ENCODE data around the gene WASF2.

WASF2 gene

DNA sequence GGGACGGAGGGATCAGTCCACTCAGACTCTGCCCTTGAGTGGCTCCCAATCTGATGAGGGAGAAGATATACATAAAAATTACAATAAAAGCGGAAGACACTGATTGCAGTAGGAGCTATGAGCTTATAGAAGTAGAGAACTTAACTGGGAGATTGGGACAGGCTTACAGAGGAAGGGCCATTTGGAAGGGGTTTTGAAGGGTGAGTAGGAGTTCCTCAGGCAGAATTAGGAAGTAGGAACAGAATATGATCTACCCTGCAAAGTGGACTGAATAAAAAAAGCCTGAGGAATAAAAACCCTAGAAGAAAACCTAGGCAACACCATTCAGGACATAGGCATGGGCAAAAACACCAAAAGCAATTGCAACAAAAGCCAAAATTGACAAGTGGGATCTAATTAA is 9.2 kb upstream of the WASF2 start:
- H3K4me3 ChIP-seq (ENCODE audit: low read depth in 1 of 2, low read length in 2 of 2): no peak overlapping the region
- no peaks in the 10 kb centered on the region for H4K20me1 ChIP-seq (ENCODE audit: insufficient read depth, low read length)
- H2AFZ ChIP-seq (ENCODE audit: low read depth, low read length): no peak overlapping the region
- TF ChIP-seq EZH2 (IDR thresholded peaks at IDR 0.05; ENCODE audit: borderline replicate concordance, low read depth, low read length, severe bottlenecking): no peak
- TF ChIP-seq, protein P1, sequence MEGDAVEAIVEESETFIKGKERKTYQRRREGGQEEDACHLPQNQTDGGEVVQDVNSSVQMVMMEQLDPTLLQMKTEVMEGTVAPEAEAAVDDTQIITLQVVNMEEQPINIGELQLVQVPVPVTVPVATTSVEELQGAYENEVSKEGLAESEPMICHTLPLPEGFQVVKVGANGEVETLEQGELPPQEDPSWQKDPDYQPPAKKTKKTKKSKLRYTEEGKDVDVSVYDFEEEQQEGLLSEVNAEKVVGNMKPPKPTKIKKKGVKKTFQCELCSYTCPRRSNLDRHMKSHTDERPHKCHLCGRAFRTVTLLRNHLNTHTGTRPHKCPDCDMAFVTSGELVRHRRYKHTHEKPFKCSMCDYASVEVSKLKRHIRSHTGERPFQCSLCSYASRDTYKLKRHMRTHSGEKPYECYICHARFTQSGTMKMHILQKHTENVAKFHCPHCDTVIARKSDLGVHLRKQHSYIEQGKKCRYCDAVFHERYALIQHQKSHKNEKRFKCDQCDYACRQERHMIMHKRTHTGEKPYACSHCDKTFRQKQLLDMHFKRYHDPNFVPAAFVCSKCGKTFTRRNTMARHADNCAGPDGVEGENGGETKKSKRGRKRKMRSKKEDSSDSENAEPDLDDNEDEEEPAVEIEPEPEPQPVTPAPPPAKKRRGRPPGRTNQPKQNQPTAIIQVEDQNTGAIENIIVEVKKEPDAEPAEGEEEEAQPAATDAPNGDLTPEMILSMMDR (IDR thresholded peaks at IDR 0.05; ENCODE audit: borderline replicate concordance, extremely low read depth, low read length, poor library complexity, severe bottlenecking): no peak
- no peaks in the 10 kb centered on the region for H3K27me3 ChIP-seq (ENCODE audit: insufficient read depth, low read length, poor library complexity)
- DNase-seq (no peak), ATAC-seq (ENCODE audit: insufficient read depth, low read depth) (no peak)
- H3K9ac ChIP-seq (ENCODE audit: low read depth, low read length): no peak overlapping the region
- no peaks in the 10 kb centered on the region for H3K36me3 ChIP-seq (ENCODE audit: insufficient read depth, low read length)
- H3K4me2 ChIP-seq (ENCODE audit: insufficient read depth, low read length): no peak overlapping the region
- no peaks in the 10 kb centered on the region for H3K79me2 ChIP-seq (ENCODE audit: insufficient read depth, low read length)
- no peaks in the 10 kb centered on the region for H3K4me1 ChIP-seq (ENCODE audit: insufficient read depth, low read length)
- no peaks in the 10 kb centered on the region for H3K9me3 ChIP-seq (ENCODE audit: insufficient read depth, low read length, severe bottlenecking)
- no peak overlapping the region for H3K27ac ChIP-seq (ENCODE audit: low read length)

DNA sequence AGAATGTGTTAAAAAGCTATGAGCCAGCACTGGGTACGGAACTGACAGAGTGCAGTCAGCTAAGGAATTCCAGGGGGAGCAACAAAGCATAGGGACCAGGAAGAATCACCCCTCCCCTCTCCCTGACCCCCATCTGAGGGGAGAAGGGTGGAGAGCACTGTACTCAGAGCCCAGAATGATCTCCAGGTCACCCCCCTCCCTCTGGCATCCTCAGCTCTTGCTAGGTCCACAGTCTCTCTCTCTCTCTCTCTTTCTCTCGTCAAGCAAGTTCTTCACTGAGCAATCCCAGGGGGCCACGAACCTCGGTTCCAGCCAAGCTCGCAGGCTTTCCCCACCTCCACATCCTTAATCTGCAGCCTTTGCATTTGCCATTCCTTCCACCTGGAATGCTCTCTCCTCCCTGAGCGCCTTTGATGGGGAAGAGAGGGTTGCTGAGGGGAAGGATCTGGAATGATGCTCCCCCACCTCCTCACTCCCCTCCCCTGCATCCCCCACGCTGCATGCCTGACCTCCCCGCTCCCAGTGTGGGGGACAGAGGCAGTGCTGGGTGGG is 6.7 kb upstream of the WASF2 start:
- Histone ChIP-seq H3K79me2 (ENCODE audit: insufficient read depth, low read length) (no peaks in the 10 kb centered on the region), H3K4me3 (ENCODE audit: low read depth in 1 of 2, low read length in 2 of 2) (no peak overlapping the region), H3K27me3 (ENCODE audit: insufficient read depth, low read length, poor library complexity) (no peaks in the 10 kb centered on the region), H4K20me1 (ENCODE audit: insufficient read depth, low read length) (no peaks in the 10 kb centered on the region), H3K36me3 (ENCODE audit: insufficient read depth, low read length) (no peaks in the 10 kb centered on the region), H3K27ac (ENCODE audit: low read length) (no peak overlapping the region), H3K4me1 (ENCODE audit: insufficient read depth, low read length) (no peaks in the 10 kb centered on the region), H3K9me3 (ENCODE audit: insufficient read depth, low read length, severe bottlenecking) (no peaks in the 10 kb centered on the region), H3K9ac (ENCODE audit: low read depth, low read length) (no peak overlapping the region), H3K4me2 (ENCODE audit: insufficient read depth, low read length) (no peak overlapping the region), H2AFZ (ENCODE audit: low read depth, low read length) (no peak overlapping the region)
- ATAC-seq (ENCODE audit: insufficient read depth, low read depth) (no peak), DNase-seq (no peak)
- TF ChIP-seq, protein P1 (IDR thresholded peaks at IDR 0.05; ENCODE audit: borderline replicate concordance, extremely low read depth, low read length, poor library complexity, severe bottlenecking): no peak
- no peak for TF ChIP-seq EZH2 (IDR thresholded peaks at IDR 0.05; ENCODE audit: borderline replicate concordance, low read depth, low read length, severe bottlenecking)

DNA sequence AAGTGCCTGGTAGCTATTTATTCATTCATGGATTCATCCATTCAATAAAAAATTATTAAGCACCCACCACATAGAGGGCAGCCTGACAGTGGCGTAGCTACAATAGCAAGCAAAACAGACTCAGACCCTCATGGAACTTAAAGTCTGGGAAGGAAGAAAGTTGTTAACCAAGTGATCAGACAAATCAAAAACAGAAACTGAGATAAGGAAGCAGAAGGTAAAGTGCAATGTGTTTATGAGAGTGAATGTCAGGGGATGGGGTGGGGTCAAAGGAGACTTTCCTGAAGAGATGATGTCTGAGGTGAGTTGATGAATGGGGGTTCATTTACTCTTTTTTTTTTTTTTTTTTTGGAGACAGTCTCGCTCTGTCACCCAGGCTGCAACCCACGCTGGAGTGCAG is 2.8 kb upstream of the WASF2 start:
- TF ChIP-seq EZH2 (IDR thresholded peaks at IDR 0.05; ENCODE audit: borderline replicate concordance, low read depth, low read length, severe bottlenecking): no peak
- TF ChIP-seq, protein P1 (IDR thresholded peaks at IDR 0.05; ENCODE audit: borderline replicate concordance, extremely low read depth, low read length, poor library complexity, severe bottlenecking): no peak
- H3K4me3 ChIP-seq (ENCODE audit: low read depth in 1 of 2, low read length in 2 of 2): no peak overlapping the region
- peaks cover 8% of the 10 kb centered on the region; the same call in 1 of the 2 replicates for H4K20me1 ChIP-seq (ENCODE audit: insufficient read depth, low read length)
- H2AFZ ChIP-seq (ENCODE audit: low read depth, low read length): no peak overlapping the region
- H3K27me3 ChIP-seq (ENCODE audit: insufficient read depth, low read length, poor library complexity): no peaks in the 10 kb centered on the region
- no peaks in the 10 kb centered on the region for H3K9me3 ChIP-seq (ENCODE audit: insufficient read depth, low read length, severe bottlenecking)
- H3K9ac ChIP-seq (ENCODE audit: low read depth, low read length): no peak overlapping the region
- H3K4me1 ChIP-seq (ENCODE audit: insufficient read depth, low read length): peaks cover 20% of the 10 kb centered on the region
- ATAC-seq (ENCODE audit: insufficient read depth, low read depth): no peak
- H3K36me3 ChIP-seq (ENCODE audit: insufficient read depth, low read length): peaks cover 3% of the 10 kb centered on the region; the same call in 1 of the 2 replicates
- DNase-seq: no peak
- peaks cover 24% of the 10 kb centered on the region for H3K79me2 ChIP-seq (ENCODE audit: insufficient read depth, low read length)
- H3K27ac ChIP-seq (ENCODE audit: low read length): no peak overlapping the region
- H3K4me2 ChIP-seq (ENCODE audit: insufficient read depth, low read length): no peak overlapping the region

Data from DND-41 (cell line).